ENCODE measurements around the gene FGFBP2.

Gene FGFBP2, protein sequence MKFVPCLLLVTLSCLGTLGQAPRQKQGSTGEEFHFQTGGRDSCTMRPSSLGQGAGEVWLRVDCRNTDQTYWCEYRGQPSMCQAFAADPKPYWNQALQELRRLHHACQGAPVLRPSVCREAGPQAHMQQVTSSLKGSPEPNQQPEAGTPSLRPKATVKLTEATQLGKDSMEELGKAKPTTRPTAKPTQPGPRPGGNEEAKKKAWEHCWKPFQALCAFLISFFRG

GRCh38 chr4:15963001-15963451 lies at the start of gene FGFBP2:
Gene FGFBP2 (minus strand): TSS chr4:15963175. CDS start chr4:15963129, 46 bp downstream.
- peak; percentile 90 for DNase-seq

- DNase-seq = no peak
Observed at GRCh38 chr4:16011173-16011572, 48.2 kb upstream of the FGFBP2 start.

GRCh38 chr4:16009153-16009552 lies 46.2 kb upstream of the FGFBP2 start:
- no peak for DNase-seq

DNA sequence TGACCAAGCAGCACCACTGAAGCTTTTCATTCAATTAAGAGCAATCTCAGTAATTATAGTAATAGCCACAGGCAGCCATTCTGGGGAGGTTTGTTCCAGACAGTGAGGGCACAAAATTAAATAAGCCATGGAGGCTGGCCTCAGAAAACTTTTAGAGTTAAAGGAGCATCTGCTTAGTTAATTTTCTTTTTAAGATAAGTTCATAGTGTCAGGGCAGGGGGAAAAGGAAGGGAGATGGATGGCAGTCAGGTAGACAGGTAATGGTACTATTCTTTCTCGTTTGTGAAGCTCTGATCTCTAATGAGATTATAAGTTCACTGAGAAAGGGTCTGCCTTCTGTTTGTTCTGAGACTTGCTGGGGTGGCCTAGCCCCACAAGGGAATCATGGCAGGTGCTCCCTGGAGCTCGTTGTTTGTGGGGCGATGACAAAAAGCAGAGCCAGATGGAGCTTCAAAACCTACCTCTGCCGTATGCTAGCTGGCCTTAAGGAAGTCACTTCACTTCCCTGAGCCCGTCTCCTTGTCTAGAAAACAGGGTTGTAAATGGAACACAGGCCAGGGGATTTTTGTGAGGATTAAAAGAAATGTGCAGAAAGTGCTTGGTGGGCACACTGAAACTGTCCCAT lies 44.6 kb upstream of the FGFBP2 start:
- DNase-seq = peak; percentile 60

GRCh38 chr4:16006771-16007446 lies 43.9 kb upstream of the FGFBP2 start:
- no peak for DNase-seq

DNA sequence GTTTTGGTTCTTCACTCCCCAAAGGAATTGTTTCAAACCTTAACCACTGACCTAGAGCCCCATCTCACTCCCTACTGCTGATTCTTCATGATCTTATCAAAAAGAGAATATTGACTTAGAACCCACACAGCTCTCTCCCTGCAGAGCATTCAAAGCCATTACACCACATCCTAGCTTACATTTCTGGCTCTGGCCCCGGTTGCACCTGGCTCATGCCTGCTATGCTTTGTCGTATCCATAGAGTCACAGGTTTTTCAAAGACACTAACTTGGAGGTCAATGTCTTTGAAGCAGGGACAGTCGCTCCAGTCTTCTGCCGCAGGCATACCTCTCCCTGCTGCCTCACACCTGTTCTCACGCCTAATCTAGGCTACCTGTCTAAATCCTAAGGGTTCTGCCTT lies 42.7 kb upstream of the FGFBP2 start:
- DNase-seq = no peak

DNA sequence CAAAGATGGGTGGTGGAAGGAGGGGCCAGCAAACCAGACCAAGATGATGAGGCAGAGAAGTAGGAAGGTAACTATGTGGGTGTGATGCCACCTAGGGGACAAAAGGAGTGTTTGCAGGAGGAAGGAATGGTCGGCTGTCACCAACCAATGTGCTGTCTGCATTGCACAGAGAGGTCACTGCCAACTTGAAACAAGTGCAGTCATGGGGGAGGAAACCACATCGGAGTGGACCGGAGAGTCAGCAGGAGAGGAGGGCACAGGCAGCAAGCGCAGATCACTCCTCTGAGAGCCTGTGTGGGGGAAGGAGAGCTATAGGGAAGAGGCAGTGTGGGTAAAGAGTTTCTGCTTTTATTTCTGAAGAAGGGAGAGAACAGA lies 38.5 kb upstream of the FGFBP2 start:
- peak; percentile 91 for DNase-seq

- no peak for DNase-seq
Observed at GRCh38 chr4:16000708-16001483, 37.9 kb upstream of the FGFBP2 start.

DNA sequence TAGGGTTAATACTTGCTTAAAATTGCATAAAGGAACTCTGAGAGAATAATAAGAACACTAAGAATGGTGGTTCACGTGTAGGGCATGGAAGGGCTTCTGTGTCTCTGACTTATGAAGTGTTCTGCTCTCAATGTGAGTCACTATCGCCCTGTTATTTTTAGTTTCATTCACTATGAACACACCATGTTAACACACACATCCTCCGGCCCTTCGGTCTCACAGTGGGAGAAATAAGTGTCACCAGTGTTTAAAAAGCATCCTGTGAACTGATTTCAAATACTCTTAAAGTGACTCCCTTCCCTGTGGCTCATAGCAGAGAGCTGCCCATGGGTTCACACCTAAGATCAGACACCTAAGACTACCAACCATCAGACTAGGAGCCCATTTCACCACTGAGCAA lies 33.8 kb upstream of the FGFBP2 start:
- DNase-seq = no peak

- no peak for DNase-seq
Observed at GRCh38 chr4:15995826-15996225, 32.9 kb upstream of the FGFBP2 start.

DNA sequence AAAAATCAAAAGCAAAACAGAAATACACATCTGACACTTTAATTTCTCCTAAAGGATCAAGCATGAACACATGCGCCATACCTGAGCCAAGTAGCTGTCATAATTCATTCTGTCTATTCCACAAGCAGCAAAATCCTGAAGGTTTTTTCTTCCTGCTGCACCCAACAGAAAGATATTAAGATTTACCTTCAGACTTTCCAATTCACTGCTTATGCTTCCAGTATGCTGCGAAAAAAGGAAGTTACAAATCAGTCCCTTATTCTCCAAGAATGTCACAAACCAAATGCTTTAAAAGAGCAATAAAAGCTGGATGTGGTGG lies 29.2 kb upstream of the FGFBP2 start:
- no peak for DNase-seq

- no peak for DNase-seq
Observed at GRCh38 chr4:15990570-15991285, 27.8 kb upstream of the FGFBP2 start.

- DNase-seq = no peak
Observed at GRCh38 chr4:15989424-15989823, 26.4 kb upstream of the FGFBP2 start.

DNA sequence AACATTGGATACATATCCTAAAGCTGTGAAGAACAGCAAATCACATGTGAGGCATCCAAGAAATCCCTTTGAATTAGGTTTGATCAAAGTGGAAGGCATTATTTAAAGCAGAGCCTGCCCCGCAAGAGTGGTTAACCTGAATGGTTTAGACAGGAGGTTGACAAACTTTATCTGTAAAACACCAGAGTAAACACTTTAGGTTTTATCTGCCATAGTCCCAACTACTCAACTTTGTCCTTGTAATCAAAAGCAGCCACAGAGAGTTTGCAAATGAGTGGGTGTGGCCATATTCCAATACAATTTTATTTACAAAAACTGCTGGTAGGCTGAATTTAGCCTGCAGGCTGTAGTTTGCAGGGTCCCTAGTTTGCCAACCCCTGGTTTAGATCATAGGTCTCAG lies 25.2 kb upstream of the FGFBP2 start:
- no peak for DNase-seq

DNA sequence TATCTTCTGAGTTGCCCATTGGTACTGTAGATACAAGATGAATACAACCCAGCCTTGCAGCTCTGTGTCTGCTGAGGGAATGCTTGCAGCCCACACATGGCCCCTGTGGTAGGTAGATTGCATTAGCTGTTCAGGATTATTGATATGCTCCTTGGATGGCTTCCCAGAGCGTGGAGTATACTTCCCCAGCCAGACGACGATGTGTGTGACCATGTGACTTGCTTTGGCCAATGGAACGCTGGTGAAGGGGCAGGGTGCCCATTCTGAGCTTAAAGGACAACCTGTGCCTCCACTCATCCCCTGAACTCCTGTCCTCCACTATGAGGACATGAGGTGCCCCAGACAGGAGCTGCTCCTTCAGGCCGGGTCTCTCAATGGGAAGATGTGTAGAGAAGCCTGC lies 23.9 kb upstream of the FGFBP2 start:
- DNase-seq = no peak

GRCh38 chr4:15983610-15984009 lies 20.6 kb upstream of the FGFBP2 start:
- no peak for DNase-seq

GRCh38 chr4:15982842-15983524 lies 20.0 kb upstream of the FGFBP2 start:
- DNase-seq = no peak

DNA sequence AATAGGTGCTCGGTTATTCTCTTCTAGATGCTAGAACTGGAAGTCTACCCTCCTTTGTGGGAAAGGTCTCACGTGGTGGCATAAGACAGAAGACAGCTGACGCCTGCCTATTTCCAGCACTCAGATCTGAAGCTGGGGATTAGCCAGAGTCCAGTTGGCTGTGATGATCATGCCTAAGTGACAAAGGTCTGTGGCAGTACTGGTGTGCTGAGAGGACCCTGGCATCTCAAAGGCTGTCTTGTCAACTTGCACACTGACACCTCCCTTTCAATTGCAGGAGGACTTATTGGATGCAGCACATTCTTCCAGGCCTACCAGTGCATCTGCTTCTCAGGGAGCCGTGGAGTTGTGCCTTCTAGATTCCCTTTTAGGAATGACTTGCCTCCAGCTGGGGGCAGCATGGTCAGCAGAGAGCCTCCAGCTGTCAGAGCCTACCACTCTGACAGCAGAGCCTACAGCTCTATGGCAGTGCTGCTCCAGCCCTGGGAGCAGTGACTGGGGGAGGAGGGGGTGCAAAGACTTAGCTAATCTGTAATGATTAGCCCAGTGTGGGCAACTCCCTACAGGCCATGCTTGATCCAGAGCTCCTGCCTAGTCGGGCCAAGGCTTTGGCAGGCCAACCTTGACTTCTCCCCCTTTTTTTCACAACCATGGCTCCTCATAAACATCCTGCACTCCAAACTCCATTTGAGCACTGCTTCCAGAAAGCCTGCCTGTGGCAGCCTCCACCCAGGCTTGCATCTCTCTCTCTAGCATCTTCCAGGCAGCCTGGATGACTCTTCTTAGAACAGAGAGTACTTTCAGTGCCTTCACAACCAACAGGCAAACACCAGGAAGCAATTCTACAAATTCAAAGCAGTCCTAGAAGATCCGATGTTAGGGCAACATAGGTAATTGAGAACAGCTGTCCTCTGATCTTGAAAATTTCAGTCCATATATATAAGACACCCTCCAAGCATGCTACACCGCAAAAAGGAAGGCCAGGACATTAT lies 13.8 kb upstream of the FGFBP2 start:
- DNase-seq = no peak

DNA sequence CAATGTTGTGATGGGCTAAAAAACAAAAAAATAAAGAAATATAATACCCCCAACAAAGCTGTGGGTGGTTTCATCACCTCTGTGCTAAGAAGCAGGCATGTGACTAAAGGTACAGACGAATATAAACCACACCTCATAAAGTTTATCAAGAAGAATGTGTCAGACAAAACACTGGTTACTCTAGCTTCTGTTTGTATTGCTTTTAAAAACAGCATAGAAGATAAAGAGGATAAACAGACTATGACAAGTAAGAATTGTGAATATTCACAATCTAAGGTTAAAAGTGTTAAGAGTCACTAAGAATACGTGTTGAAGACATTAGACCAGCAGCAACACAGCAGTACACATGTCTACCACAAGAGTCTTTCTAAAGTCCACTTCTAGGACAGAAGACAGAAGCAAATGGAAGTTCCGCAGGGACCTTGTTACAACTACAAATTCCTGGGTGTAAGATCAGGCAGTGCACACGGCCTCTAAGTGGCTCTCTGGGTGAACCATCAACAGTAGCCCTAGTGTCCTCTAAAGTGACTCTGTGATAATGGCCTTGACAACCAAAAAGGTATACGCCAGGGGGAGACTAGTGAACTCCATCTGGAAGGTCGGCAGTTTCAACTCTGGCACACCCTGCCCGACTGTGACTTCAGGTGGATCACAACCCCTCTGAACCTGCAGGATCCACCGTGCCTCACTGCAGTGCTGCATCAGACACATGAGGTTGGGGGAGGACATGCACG lies 8.3 kb upstream of the FGFBP2 start:
- no peak for DNase-seq

DNA sequence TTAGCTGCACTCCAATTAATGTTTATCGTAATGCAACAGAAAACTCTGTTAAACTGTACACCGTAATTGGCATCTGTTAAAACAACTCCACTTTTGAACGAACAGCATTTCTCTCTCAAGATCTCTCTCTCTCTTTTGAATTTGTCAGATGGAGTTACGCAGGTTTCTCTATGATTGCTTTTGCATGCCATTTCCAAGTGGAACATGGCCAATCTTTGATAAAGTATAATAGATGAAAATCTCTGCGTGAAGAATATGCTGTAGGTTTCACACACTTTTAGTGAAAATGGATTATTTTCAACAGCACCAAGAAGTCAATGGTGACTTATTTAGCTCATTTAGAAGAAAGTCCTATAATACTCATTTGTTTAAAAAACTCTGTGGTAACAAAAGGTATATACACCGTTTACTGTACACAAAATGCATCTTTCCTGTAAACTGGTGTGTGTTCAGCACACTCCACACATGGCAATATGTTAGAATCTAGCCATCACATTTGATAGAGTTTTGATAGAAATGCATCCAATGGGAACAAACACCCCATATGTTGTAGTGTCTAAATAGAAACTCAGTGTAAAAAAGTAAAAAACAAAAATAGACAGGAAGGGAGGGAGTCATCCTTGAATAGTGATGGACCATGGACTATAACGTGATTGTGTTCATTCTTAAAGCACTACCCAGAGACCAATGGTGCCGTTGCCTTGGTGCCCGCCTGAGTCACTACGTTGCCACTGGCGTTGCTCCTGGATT lies 5.8 kb upstream of the FGFBP2 start:
- no peak for DNase-seq

Data from islet precursor cell (in vitro differentiated cells).